ENCODE results near the gene FAM170B.

FAM170B gene

GRCh38 chr10:49158404-49158803 lies 24.6 kb upstream of the FAM170B start:
- ChIA-PET POLR2A (no interaction called here), CTCF (interaction anchor here (7.5 kb wide), 1 partner anchor 14 kb away, joined by 48 read pairs; no protein-coding TSS in a partner anchor)
- H3K4me3 ChIP-seq (ENCODE audit: low read depth, low read length) = no peak overlapping the region
- DNase-seq (ENCODE audit: low read depth, low spot score) = no peak
- TF ChIP-seq CTCF (IDR thresholded peaks at IDR 0.05; ENCODE audit: insufficient read depth, low read length, missing control alignments) = no peak

DNA sequence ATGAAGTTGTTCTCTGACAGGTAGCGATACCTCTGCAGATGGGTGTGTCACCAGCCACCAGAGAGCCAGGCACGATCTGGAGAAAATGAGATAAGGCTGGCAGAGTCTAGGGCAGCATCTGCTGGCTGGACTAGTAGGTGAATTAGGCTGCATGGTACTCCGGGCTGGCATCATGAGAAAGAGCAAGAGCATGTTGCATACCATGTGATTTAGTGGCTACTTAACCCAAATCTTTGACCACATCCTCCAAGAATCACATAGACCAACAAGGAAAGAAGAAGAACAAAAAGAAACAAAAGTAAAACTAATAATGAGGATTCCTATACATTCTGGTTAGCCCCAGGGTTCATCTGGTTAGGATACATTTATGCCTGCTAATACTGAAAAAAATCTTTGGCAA lies 23.4 kb upstream of the FAM170B start:
- no peak for TF ChIP-seq CTCF (IDR thresholded peaks at IDR 0.05; ENCODE audit: insufficient read depth, low read length, missing control alignments)
- ChIA-PET POLR2A (no interaction called here), CTCF (interaction anchor here (0.9 kb wide), 1 partner anchor 176 kb away, joined by 3 read pairs; no protein-coding TSS in a partner anchor)
- no peak for DNase-seq (ENCODE audit: low read depth, low spot score)
- H3K4me3 ChIP-seq (ENCODE audit: low read depth, low read length) = no peak overlapping the region

DNA sequence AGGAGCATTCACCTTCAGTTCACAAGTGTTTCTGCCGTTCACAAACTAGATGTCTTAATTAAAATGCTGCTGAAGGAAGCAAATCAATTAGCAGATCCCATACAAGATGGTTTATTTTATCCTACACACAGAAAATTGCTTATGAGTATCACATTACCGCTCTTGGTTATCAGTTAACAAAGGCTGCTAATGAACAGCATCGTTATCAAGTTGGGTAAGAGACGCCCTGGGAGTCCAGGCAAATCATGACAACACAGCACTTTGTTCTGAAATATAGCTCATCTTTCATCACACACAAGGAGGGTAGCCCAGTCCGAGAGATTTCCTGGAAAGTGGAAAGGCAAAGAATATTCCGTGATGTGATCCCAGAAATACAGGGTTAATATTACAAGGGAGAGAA lies 20.8 kb upstream of the FAM170B start:
- POLR2A ChIA-PET = interaction anchor here (0.7 kb wide), 1 partner anchor 15 kb away, joined by 3 read pairs; no protein-coding TSS in a partner anchor
- H3K4me3 ChIP-seq (ENCODE audit: low read depth, low read length) = no peak overlapping the region
- CTCF ChIA-PET = interaction anchor here (1.0 to 1.6 kb wide), 3 partner anchors 10 to 498 kb away, joined by 3 to 8 read pairs (median 5); no protein-coding TSS in a partner anchor
- no peak for DNase-seq (ENCODE audit: low read depth, low spot score)
- no peak for TF ChIP-seq CTCF (IDR thresholded peaks at IDR 0.05; ENCODE audit: insufficient read depth, low read length, missing control alignments)

DNA sequence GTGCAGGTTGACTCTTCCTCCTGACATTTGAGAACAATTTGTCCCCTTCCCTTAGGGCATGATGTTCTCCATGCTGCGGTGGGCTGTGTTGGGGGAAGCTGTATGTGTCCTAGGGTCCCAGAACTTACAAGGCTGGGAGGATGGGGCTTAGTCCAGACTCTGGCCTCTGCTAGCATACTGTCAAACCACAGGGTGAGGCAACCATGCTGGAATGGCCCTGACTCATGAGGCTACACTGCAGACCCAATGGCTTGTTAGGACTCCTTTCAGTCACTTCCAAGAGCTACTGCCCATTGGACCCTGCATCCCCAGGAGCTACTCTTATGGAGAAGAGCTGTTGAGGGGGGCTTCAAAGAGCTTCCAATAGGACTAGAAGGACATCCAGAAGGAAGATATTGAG lies 20.1 kb upstream of the FAM170B start:
- no peak for DNase-seq (ENCODE audit: low read depth, low spot score)
- no peak overlapping the region for H3K4me3 ChIP-seq (ENCODE audit: low read depth, low read length)
- no peak for TF ChIP-seq CTCF (IDR thresholded peaks at IDR 0.05; ENCODE audit: insufficient read depth, low read length, missing control alignments)
- ChIA-PET POLR2A (interaction anchor here (0.7 kb wide), 1 partner anchor 15 kb away, joined by 3 read pairs; no protein-coding TSS in a partner anchor), CTCF (interaction anchor here (1.0 to 2.3 kb wide), 3 partner anchors 8 to 498 kb away, joined by 3 to 12 read pairs (median 8); no protein-coding TSS in a partner anchor)

- TF ChIP-seq CTCF (IDR thresholded peaks at IDR 0.05; ENCODE audit: insufficient read depth, low read length, missing control alignments) = no peak
- no peak overlapping the region for H3K4me3 ChIP-seq (ENCODE audit: low read depth, low read length)
- no peak for DNase-seq (ENCODE audit: low read depth, low spot score)
- ChIA-PET POLR2A (no interaction called here), CTCF (interaction anchor here (2.3 kb wide), 1 partner anchor 9 kb away, joined by 12 read pairs; no protein-coding TSS in a partner anchor)
Measured at GRCh38 chr10:49153115-49153514, 19.3 kb upstream of the FAM170B start.

DNA sequence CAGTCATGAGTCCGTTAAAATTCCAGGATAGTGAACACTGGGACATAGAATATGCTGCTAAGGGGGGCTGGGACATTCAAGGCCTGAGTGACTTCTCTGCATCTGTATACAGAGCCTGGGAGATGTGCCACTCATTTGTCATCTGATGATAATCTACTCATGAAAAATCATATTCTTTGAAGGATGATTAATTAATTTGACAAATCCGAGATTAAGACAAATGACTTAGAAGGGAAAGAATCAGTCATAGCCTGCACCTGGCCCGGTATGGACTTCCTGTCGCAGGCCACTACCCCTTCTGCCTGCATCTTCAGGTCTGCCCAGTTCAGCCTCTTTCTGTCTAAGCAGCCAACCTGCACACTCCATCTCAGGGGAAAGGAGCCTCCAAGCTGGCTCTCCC lies 18.8 kb upstream of the FAM170B start:
- POLR2A ChIA-PET = no interaction called here
- DNase-seq (ENCODE audit: low read depth, low spot score) = no peak
- CTCF ChIA-PET = interaction anchor here (2.3 kb wide), 1 partner anchor 9 kb away, joined by 12 read pairs; no protein-coding TSS in a partner anchor
- H3K4me3 ChIP-seq (ENCODE audit: low read depth, low read length) = no peak overlapping the region
- no peak for TF ChIP-seq CTCF (IDR thresholded peaks at IDR 0.05; ENCODE audit: insufficient read depth, low read length, missing control alignments)

All from AG04449 (cell line).